Heart left ventricle (tissue), 13 donors: Measurements from ENCODE around the gene DHX35.

ENCODE experiments used
- CTCF ChIP-seq, 12 donors: fragments of 200-600 bp; sonication (generic) in 4 of 12; IDR thresholded peaks; one replicate each; pipeline versions ENCODE4 v1.5.0 to v1.8.0; 2018 to 2022; ENCODE audit warnings: antibody characterized with exemption in 12 of 12, mild to moderate bottlenecking in 5 of 12
- POLR2A ChIP-seq, 2 donors: fragments of 450-650 bp; IDR thresholded peaks; one replicate each; pipeline ENCODE4 v1.6.1; 2017; ENCODE audit warnings: antibody characterized with exemption in 2 of 2, mild to moderate bottlenecking in 2 of 2, moderate library complexity in 2 of 2
- donor health status: ischemic (EF 13 %, LVEDD 7.1; RV severe dilation, severe dysfunction).
- donor health status: DM: no; HTN: yes; CAD: no.
- donor health status: DM: no; HTN: no; CAD: no.
- donor health status: ischemic (EF 25% LVEDD 6.9; RV normal size, moderate dysfunction).
- donor health status: ischemic (EF 25% LVEDD 5.7; RV mildly dilated, moderate dysfunction).
- donor health status: ischemic (EF 35%, LVEDD 5.7; RV mildly dilated, moderate dysfunction).
- donor health status: nonischemic (EF 11% LVEDD 7.7; RV severe dilation, severe dysfunction).
- donor health status: DM: yes; HTN: yes; CAD: no.
- donor health status: PGD.
- donor health status: ischemic (EF 29% LVEDD 5.4; RV normal size, mild dysfunction).
- donor health status: nonischemic (EF 23%, LVEDD 6.1; RV moderate dilation, normal function).

DNA sequence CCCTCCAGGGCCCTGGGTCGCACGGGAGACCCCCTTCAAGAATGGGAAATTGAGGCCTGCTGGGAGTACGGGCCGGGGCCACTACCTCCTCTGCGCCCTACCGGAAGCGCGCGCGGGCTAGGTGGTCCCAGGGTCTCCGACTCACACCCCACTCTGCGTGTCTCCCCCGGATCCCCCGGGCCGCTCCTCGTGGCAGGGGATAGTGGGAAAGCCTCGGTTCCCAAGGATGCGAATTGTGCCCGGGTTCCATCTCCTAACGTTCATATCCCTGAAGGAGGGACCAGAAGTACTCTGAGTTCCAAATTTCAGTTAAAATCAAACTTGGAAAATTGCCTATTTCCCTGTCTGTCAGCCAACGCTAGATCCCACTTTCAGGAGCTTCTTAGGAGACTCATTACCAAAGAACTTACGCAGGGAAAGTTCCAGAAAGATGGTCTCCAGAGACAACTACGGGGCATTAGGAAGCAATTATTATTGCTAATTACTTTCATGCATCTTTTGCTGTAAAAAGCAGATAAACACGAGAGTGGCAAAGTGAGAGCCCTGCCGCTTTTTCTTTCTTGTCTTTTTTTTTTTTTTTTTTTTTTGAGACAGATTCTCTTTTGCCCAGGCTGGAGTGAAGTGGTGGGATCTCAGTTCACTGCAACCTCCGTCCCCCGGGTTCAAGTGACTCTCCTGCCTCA is 35.1 kb upstream of the DHX35 start:
- TF ChIP-seq CTCF (IDR thresholded peaks at IDR 0.05) (no peak), POLR2A (IDR thresholded peaks at IDR 0.05) (no peak)
